ENCODE data around the gene HOXD8.

DNA sequence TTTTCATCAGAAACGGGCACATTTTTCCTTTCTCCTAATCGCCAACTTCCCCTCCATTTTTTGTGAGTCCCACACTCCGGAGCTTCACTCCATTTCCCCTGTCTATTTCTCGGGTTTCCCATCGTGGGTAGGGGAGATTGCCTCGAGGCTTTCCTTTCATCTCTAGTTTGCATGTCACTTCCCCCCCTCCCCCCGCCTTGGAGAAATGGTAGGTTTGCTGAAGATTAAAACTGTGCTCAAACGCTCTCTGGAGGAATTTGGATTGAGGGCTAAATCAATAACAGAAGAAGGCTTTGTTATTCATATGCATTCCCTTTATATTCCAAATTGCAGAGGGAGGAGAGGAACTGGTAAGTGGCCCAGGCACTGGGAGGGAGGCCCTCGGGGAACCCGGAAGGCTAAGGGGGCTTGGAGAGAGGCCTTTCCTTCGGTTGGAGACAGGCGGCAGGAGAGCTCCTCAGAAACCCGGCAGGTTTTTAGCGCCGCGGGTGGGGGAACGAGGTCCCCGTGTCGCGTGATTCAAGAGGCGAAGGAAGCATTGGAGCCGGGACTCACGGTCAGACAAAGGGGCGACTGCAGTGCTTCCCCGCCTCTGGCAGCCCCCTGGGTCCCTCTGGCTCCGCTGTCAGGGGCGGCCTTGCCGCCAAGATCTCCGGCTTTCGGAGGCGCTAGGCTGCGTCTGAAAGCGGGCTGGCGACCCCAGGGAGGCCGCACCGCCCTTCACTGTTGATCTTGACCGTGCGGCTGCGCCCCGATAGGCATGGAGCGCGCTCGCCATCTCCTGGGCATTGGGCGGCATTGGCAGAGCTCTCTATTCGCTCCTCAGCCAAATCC, 32.3 kb upstream of the HOXD8 start:
- TF ChIP-seq, protein P1, sequence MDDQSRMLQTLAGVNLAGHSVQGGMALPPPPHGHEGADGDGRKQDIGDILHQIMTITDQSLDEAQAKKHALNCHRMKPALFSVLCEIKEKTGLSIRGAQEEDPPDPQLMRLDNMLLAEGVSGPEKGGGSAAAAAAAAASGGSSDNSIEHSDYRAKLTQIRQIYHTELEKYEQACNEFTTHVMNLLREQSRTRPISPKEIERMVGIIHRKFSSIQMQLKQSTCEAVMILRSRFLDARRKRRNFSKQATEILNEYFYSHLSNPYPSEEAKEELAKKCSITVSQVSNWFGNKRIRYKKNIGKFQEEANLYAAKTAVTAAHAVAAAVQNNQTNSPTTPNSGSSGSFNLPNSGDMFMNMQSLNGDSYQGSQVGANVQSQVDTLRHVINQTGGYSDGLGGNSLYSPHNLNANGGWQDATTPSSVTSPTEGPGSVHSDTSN (IDR thresholded peaks at IDR 0.05), result no peak
- TF ChIP-seq MXI1 (IDR thresholded peaks at IDR 0.05; ENCODE audit: low read depth, low read length), result no peak
- TF ChIP-seq, protein P2, sequence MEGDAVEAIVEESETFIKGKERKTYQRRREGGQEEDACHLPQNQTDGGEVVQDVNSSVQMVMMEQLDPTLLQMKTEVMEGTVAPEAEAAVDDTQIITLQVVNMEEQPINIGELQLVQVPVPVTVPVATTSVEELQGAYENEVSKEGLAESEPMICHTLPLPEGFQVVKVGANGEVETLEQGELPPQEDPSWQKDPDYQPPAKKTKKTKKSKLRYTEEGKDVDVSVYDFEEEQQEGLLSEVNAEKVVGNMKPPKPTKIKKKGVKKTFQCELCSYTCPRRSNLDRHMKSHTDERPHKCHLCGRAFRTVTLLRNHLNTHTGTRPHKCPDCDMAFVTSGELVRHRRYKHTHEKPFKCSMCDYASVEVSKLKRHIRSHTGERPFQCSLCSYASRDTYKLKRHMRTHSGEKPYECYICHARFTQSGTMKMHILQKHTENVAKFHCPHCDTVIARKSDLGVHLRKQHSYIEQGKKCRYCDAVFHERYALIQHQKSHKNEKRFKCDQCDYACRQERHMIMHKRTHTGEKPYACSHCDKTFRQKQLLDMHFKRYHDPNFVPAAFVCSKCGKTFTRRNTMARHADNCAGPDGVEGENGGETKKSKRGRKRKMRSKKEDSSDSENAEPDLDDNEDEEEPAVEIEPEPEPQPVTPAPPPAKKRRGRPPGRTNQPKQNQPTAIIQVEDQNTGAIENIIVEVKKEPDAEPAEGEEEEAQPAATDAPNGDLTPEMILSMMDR (IDR thresholded peaks at IDR 0.05), result peak; percentile 80
- no peak for TF ChIP-seq NFIC (IDR thresholded peaks at IDR 0.05; ENCODE audit: borderline replicate concordance)
- no peak for TF ChIP-seq EP300 (IDR thresholded peaks at IDR 0.05; ENCODE audit: borderline replicate concordance in 1 of 2, low read depth in 1 of 2, low read length in 1 of 2)
- no peak for TF ChIP-seq JUND (IDR thresholded peaks at IDR 0.05)
- TF ChIP-seq FOXJ3 (CRISPR knock-in tag; IDR thresholded peaks at IDR 0.05), result peak; percentile 17; the same call in 1 of the 2 replicates
- TF ChIP-seq GATA2 (CRISPR knock-in tag; IDR thresholded peaks at IDR 0.05), result no peak
- no peak for TF ChIP-seq RCOR1 (IDR thresholded peaks at IDR 0.05; ENCODE audit: low read length)
- TF ChIP-seq ELF1 (IDR thresholded peaks at IDR 0.05), result no peak
- TF ChIP-seq TAF1 (IDR thresholded peaks at IDR 0.05; ENCODE audit: borderline replicate concordance, low read depth, low read length), result no peak
- TF ChIP-seq RAD21 (IDR thresholded peaks at IDR 0.05; ENCODE audit: low read length), result peak; percentile 85
- no peak for TF ChIP-seq YY1 (IDR thresholded peaks at IDR 0.05; ENCODE audit: low read depth)
- no peak for TF ChIP-seq POLR2AphosphoS5 (IDR thresholded peaks at IDR 0.05; ENCODE audit: low read depth, low read length)

All from SK-N-SH (cell line).